ENCODE results near the gene CD36.

The CD36 gene

GRCh38 chr7:80705130-80705781 lies 66.8 kb downstream of the CD36 start:
- DNase-seq (ENCODE audit: low read depth): no peak

- DNase-seq (ENCODE audit: low read depth): no peak
These were observed 68.9 kb downstream of the CD36 start for GRCh38 chr7:80707318-80707717.

- no peak for DNase-seq (ENCODE audit: low read depth)
These were observed 69.7 kb downstream of the CD36 start for GRCh38 chr7:80708123-80708522.

- no peak for DNase-seq (ENCODE audit: low read depth)
These were observed 73.1 kb downstream of the CD36 start for GRCh38 chr7:80711531-80711930.

- DNase-seq (ENCODE audit: low read depth): peak; percentile 48
These were observed 80.8 kb downstream of the CD36 start for GRCh38 chr7:80719261-80719660.

- no peak for DNase-seq (ENCODE audit: low read depth)
These were observed 81.7 kb downstream of the CD36 start for GRCh38 chr7:80720146-80720545.

GRCh38 chr7:80721883-80722615 lies 83.6 kb downstream of the CD36 start:
- peak; percentile 84 for DNase-seq (ENCODE audit: low read depth)

GRCh38 chr7:80722616-80723195 lies 84.3 kb downstream of the CD36 start:
- peak; percentile 100 for DNase-seq (ENCODE audit: low read depth)

- peak; percentile 86 for DNase-seq (ENCODE audit: low read depth)
These were observed 85.9 kb downstream of the CD36 start for GRCh38 chr7:80724249-80724871.

GRCh38 chr7:80725181-80725611 lies 86.8 kb downstream of the CD36 start:
- no peak for DNase-seq (ENCODE audit: low read depth)
